Loucy (cell line): Measurements from ENCODE around the gene NIP7.

ENCODE experiments used
- EZH2phosphoT487 ChIP-seq: fragments of 200-600 bp; IDR thresholded peaks from 2 replicates; pipeline ENCODE4 v1.6.1; 2018; ENCODE audit warnings: antibody characterized with exemption, mild to moderate bottlenecking, moderate library complexity, borderline replicate concordance
- TF ChIP-seq, protein P1 (sequence below): fragments of 200-600 bp; sonication (generic); conservative IDR thresholded peaks from 2 replicates; pipeline ENCODE4 v1.5.1; 2014; ENCODE audit warnings: mild to moderate bottlenecking, antibody characterized with exemption, low read length

DNA sequence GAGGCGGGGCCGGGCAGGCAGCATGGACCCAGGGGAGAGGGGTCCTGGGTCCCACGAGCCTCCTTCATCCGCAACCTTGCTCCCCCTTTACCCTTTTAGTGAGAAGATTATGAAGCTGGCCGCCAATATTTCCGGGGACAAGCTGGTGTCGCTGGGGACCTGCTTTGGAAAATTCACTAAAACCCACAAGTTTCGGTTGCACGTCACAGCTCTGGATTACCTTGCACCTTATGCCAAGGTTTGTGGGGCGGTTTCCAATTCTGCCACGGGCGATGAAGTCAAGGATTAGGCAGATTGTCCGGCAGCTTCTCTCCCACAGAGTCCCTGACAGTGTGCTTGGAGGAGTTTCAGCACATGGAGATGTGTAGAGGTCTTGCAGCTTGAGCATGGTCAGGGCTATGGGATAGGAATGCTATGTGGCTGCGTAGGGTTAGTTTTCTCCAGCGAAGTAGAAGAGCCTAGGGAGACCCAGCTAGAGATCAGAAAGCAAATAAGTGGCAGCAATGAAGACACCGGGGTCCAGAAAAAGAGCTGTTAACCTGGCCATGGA, 598 bp downstream of the NIP7 start:
- TF ChIP-seq, protein P1, sequence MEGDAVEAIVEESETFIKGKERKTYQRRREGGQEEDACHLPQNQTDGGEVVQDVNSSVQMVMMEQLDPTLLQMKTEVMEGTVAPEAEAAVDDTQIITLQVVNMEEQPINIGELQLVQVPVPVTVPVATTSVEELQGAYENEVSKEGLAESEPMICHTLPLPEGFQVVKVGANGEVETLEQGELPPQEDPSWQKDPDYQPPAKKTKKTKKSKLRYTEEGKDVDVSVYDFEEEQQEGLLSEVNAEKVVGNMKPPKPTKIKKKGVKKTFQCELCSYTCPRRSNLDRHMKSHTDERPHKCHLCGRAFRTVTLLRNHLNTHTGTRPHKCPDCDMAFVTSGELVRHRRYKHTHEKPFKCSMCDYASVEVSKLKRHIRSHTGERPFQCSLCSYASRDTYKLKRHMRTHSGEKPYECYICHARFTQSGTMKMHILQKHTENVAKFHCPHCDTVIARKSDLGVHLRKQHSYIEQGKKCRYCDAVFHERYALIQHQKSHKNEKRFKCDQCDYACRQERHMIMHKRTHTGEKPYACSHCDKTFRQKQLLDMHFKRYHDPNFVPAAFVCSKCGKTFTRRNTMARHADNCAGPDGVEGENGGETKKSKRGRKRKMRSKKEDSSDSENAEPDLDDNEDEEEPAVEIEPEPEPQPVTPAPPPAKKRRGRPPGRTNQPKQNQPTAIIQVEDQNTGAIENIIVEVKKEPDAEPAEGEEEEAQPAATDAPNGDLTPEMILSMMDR, result no peak
- no peak for TF ChIP-seq EZH2phosphoT487
